SK-N-SH (cell line): ENCODE data around the gene MEIS2. TPM values are rescaled to one million over a fixed set of nuclear protein-coding genes. Genes with fewer than 3 reads are reported as not detected.

ENCODE experiments used
- CTCF ChIA-PET: fragments of 300-600, 350-600 bp; formaldehyde crosslinking; extraction: SDS; loops from one replicate; lab custom pipeline; 2021; lab: Yijun Ruan, JAX
- POLR2A ChIA-PET: fragments of 350-600 bp; sonication (Branson Sonifier 250); formaldehyde crosslinking; extraction: SDS; loops from one replicate; lab custom pipeline; 2020; ENCODE audit warnings: antibody characterized with exemption, inconsistent platforms; lab: Yijun Ruan, JAX
- DNase-seq: peaks from one replicate; pipeline ENCODE4 v3.0.0; 2012
- H2AFZ ChIP-seq: fragments of 200-600 bp; sonication (generic); 2 replicates; pipeline ENCODE4 v1.8.1; 2016; ENCODE audit warnings: antibody characterized with exemption, mild to moderate bottlenecking, low read depth
- H3F3A ChIP-seq: fragments of 200-600 bp; sonication (generic); replicated peaks from 2 replicates; pipeline ENCODE3; 2016; ENCODE audit warnings: antibody characterized with exemption, mild to moderate bottlenecking; ENCODE audit not compliant: insufficient read depth
- H3K27ac ChIP-seq, 2 experiments: fragments of 200-500 bp in 1 of 2; fragments of 200-600 bp in 1 of 2; sonication (Bioruptor generic) in 1 of 2; sonication (generic), shearing (Covaris generic) in 1 of 2; 2 replicates each; pipeline versions ENCODE4 v1.5.1 to v1.6.1; 2014 to 2016; ENCODE audit warnings: low read depth in 2 of 2, inconsistent platforms in 1 of 2, low read length in 1 of 2, mild to moderate bottlenecking in 1 of 2, mixed read lengths in 1 of 2
- H3K27me3 ChIP-seq: fragments of 200-600 bp; sonication (generic), shearing (Covaris generic); 2 replicates; pipeline ENCODE4 v1.6.1; 2016; ENCODE audit warnings: mixed run types; ENCODE audit not compliant: insufficient read depth
- H3K36me3 ChIP-seq, 2 experiments: fragments of 200-500 bp in 1 of 2; fragments of 200-600 bp in 1 of 2; sonication (Bioruptor generic) in 1 of 2; sonication (generic) in 1 of 2; replicated peaks in 1 of 2; 2 replicates each; pipeline versions ENCODE3 to v1.5.1; 2014 to 2016; ENCODE audit warnings: low read length in 1 of 2, mild to moderate bottlenecking in 1 of 2; ENCODE audit not compliant: insufficient read depth in 2 of 2, control insufficient read depth in 1 of 2
- H3K4me1 ChIP-seq, 2 experiments: fragments of 200-500 bp in 1 of 2; fragments of 200-600 bp in 1 of 2; sonication (Bioruptor generic) in 1 of 2; sonication (generic), shearing (Covaris generic) in 1 of 2; 2 replicates each; pipeline versions ENCODE4 v1.5.1 to v1.6.1; 2014 to 2016; ENCODE audit warnings: low read depth in 1 of 2, low read length in 1 of 2, mixed run types in 1 of 2; ENCODE audit not compliant: insufficient read depth in 2 of 2, control insufficient read depth in 1 of 2
- H3K4me2 ChIP-seq: fragments of 200-600 bp; sonication (generic), shearing (Covaris generic); 2 replicates; pipeline ENCODE4 v1.6.1; 2017; ENCODE audit warnings: mixed run types
- H3K4me3 ChIP-seq, 2 experiments: fragments of 200-500 bp in 1 of 2; fragments of 200-600 bp in 1 of 2; sonication (Bioruptor generic) in 1 of 2; sonication (generic), shearing (Covaris generic) in 1 of 2; 2 replicates each; pipeline versions ENCODE4 v1.5.1 to v1.8.1; 2014 to 2016; ENCODE audit warnings: low read depth in 2 of 2, inconsistent platforms in 1 of 2, low read length in 1 of 2, mild to moderate bottlenecking in 1 of 2, mixed read lengths in 1 of 2, moderate library complexity in 1 of 2
- H3K79me2 ChIP-seq: fragments of 200-600 bp; sonication (generic); 2 replicates; pipeline ENCODE4 v1.8.1; 2017; ENCODE audit warnings: mild to moderate bottlenecking; ENCODE audit not compliant: insufficient read depth
- H3K9ac ChIP-seq: fragments of 200-600 bp; sonication (generic); 2 replicates; pipeline ENCODE4 v1.6.1; 2017; ENCODE audit warnings: mixed run types
- H3K9me2 ChIP-seq: fragments of 200-600 bp; sonication (generic); 2 replicates; pipeline ENCODE4 v1.6.1; 2017; ENCODE audit warnings: mixed run types
- H3K9me3 ChIP-seq: fragments of 200-600 bp; sonication (generic); 2 replicates; pipeline ENCODE4 v1.6.1; 2017; ENCODE audit warnings: mixed run types, mild to moderate bottlenecking, moderate library complexity
- H4K20me1 ChIP-seq: fragments of 200-600 bp; sonication (generic); 2 replicates; pipeline ENCODE4 v1.6.1; 2017; ENCODE audit warnings: mild to moderate bottlenecking, mixed run types; ENCODE audit not compliant: insufficient read depth
- ELF1 ChIP-seq: IDR thresholded peaks from 2 replicates; pipeline ENCODE4 v1.4.0; 2012
- EP300 ChIP-seq, 2 experiments: IDR thresholded peaks; 2 replicates each; pipeline versions ENCODE4 v1.4.0 to v1.6.1; 2012; ENCODE audit warnings: borderline replicate concordance in 1 of 2, low read depth in 1 of 2, low read length in 1 of 2
- EZH2phosphoT487 ChIP-seq: fragments of 200-600 bp; sonication (generic); IDR thresholded peaks from 2 replicates; pipeline ENCODE4 v1.6.1; 2017; ENCODE audit warnings: low read depth, mixed run types, mild to moderate bottlenecking, antibody characterized with exemption, moderate library complexity, borderline replicate concordance
- FOSL2 ChIP-seq: IDR thresholded peaks from 2 replicates; pipeline ENCODE4 v1.4.0; 2012; ENCODE audit warnings: low read depth, mild to moderate bottlenecking, moderate library complexity, borderline replicate concordance
- FOXJ3 ChIP-seq: sonication (generic); formaldehyde crosslinking; IDR thresholded peaks from 2 replicates; pipeline ENCODE4 v1.5.1; 2020; ENCODE audit warnings: mild to moderate bottlenecking, missing genetic modification reagents
- GABPA ChIP-seq: IDR thresholded peaks from 2 replicates; pipeline ENCODE4 v1.4.0; 2012; ENCODE audit warnings: low read depth, mild to moderate bottlenecking
- GATA2 ChIP-seq: sonication (generic); formaldehyde crosslinking; IDR thresholded peaks from 2 replicates; pipeline ENCODE4 v1.5.0; 2020; ENCODE audit warnings: mild to moderate bottlenecking, missing genetic modification reagents
- JUND ChIP-seq: IDR thresholded peaks from 2 replicates; pipeline ENCODE4 v1.4.0; 2012
- RAD21 ChIP-seq: IDR thresholded peaks from 2 replicates; pipeline ENCODE4 v1.6.1; 2012; ENCODE audit warnings: mild to moderate bottlenecking, low read length
- RCOR1 ChIP-seq: fragments of 150-350 bp; IDR thresholded peaks from 2 replicates; pipeline ENCODE4 v1.6.1; 2017; ENCODE audit warnings: antibody characterized with exemption, low read length
- SIN3A ChIP-seq: IDR thresholded peaks from 2 replicates; pipeline ENCODE4 v1.6.1; 2012; ENCODE audit warnings: low read depth, mild to moderate bottlenecking, low read length, moderate library complexity, borderline replicate concordance
- SMC3 ChIP-seq: IDR thresholded peaks from 2 replicates; pipeline ENCODE4 v1.6.1; 2012; ENCODE audit warnings: low read depth, low read length, improper control_type of control experiment
- TAF1 ChIP-seq: IDR thresholded peaks from 2 replicates; pipeline ENCODE4 v1.6.1; 2012; ENCODE audit warnings: low read depth, mild to moderate bottlenecking, low read length, moderate library complexity, borderline replicate concordance
- TCF12 ChIP-seq: IDR thresholded peaks from 2 replicates; pipeline ENCODE4 v1.4.0; 2012
- YY1 ChIP-seq: IDR thresholded peaks from 2 replicates; pipeline ENCODE4 v1.4.0; 2012; ENCODE audit warnings: low read depth, mild to moderate bottlenecking
- WGBS: methylation state at CpG from one replicate; pipeline ENCODE4 v1.1.6; 2017; ENCODE audit warnings: low lambda C conversion rate; 5-methylcytosine and 5-hydroxymethylcytosine counted together
- polyA plus RNA-seq, 3 experiments: library from polyadenylated mRNA; depleted of rRNA; stranded (reverse); fragments of >200 nt; gene quantifications; 2 replicates each; pipeline ENCODE4 v1.2.3, GENCODE V29; 2012
- TF ChIP-seq, protein P1 (sequence below): fragments of 200-600 bp; sonication (generic); IDR thresholded peaks from 2 replicates; pipeline ENCODE4 v1.6.1; 2017; ENCODE audit warnings: antibody characterized with exemption, mild to moderate bottlenecking, moderate library complexity
- TF ChIP-seq, protein P2 (sequence below): IDR thresholded peaks from 2 replicates; pipeline ENCODE4; 2012
- TF ChIP-seq, protein P3 (sequence below): IDR thresholded peaks from 2 replicates; pipeline ENCODE4 v1.6.1; 2012; ENCODE audit warnings: mild to moderate bottlenecking, low read depth, low read length, moderate library complexity

Gene MEIS2
- polyA plus RNA-seq, 1 of the 3 experiments (the other 2 are of a cell fraction): 146 TPM

DNA sequence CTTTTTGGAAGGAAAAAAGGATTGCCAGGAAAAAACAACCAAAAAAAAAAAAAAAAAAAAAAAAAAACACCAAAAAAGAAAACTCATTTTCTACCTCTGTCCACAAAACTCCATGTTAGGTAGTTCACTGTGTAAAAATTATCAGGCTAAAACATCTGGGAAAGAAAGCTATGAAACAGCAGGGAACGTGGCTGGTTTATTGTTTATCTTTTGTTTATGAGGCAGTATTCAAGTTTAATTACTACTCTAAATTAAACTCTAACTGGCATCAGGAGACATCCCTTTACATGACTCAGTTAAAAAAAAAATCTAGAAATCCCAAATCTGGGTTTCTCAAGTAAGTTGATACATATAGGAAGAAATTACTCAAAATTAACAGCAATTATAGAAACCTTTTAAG lies 21.8 kb downstream of the MEIS2 start:
- peaks cover 32 to 70% of the 10 kb centered on the region in 2 experiments; a peak in 3 of 4 replicates for H3K4me1 ChIP-seq
- H3K4me2 ChIP-seq: no peak overlapping the region
- H3F3A ChIP-seq: peaks cover 21% of the 10 kb centered on the region
- 42% methylated on average over 1 of the region's 1 CpG for WGBS
- DNase-seq: no peak
- H3K9me2 ChIP-seq: no peaks in the 10 kb centered on the region
- H3K27me3 ChIP-seq: no peaks in the 10 kb centered on the region
- H4K20me1 ChIP-seq: peaks cover 41% of the 10 kb centered on the region; the same call in 1 of the 2 replicates
- H3K9me3 ChIP-seq: no peaks in the 10 kb centered on the region
- TF ChIP-seq, protein P1, sequence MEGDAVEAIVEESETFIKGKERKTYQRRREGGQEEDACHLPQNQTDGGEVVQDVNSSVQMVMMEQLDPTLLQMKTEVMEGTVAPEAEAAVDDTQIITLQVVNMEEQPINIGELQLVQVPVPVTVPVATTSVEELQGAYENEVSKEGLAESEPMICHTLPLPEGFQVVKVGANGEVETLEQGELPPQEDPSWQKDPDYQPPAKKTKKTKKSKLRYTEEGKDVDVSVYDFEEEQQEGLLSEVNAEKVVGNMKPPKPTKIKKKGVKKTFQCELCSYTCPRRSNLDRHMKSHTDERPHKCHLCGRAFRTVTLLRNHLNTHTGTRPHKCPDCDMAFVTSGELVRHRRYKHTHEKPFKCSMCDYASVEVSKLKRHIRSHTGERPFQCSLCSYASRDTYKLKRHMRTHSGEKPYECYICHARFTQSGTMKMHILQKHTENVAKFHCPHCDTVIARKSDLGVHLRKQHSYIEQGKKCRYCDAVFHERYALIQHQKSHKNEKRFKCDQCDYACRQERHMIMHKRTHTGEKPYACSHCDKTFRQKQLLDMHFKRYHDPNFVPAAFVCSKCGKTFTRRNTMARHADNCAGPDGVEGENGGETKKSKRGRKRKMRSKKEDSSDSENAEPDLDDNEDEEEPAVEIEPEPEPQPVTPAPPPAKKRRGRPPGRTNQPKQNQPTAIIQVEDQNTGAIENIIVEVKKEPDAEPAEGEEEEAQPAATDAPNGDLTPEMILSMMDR: no peak
- TF ChIP-seq GATA2 (CRISPR knock-in tag) (no peak), EP300 (IDR thresholded peaks at IDR 0.05; ENCODE audit: borderline replicate concordance in 1 of 2, low read depth in 1 of 2, low read length in 1 of 2) (no peak), ELF1 (no peak), FOSL2 (no peak), TAF1 (no peak), SIN3A (no peak), GABPA (no peak), RCOR1 (no peak), FOXJ3 (CRISPR knock-in tag) (no peak), RAD21 (no peak)
- TF ChIP-seq, protein P2, sequence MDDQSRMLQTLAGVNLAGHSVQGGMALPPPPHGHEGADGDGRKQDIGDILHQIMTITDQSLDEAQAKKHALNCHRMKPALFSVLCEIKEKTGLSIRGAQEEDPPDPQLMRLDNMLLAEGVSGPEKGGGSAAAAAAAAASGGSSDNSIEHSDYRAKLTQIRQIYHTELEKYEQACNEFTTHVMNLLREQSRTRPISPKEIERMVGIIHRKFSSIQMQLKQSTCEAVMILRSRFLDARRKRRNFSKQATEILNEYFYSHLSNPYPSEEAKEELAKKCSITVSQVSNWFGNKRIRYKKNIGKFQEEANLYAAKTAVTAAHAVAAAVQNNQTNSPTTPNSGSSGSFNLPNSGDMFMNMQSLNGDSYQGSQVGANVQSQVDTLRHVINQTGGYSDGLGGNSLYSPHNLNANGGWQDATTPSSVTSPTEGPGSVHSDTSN: no peak
- POLR2A ChIA-PET: interaction anchor here (1.1 to 1.3 kb wide), 3 partner anchors 17 to 23 kb away, joined by 4 read pairs; no protein-coding TSS in a partner anchor
- H3K9ac ChIP-seq: no peak overlapping the region
- H2AFZ ChIP-seq: no peak overlapping the region
- H3K27ac ChIP-seq: peak overlapping the region; percentile 68 to 73; a peak in 3 of 4 replicates
- peaks cover 83 to 100% of the 10 kb centered on the region in 2 experiments for H3K36me3 ChIP-seq
- no peak overlapping the region for H3K4me3 ChIP-seq
- peaks cover 97% of the 10 kb centered on the region for H3K79me2 ChIP-seq
- CTCF ChIA-PET: interaction anchor here (1.0 to 1.6 kb wide), 2 partner anchors 18 to 23 kb away, joined by 3 read pairs; no protein-coding TSS in a partner anchor

DNA sequence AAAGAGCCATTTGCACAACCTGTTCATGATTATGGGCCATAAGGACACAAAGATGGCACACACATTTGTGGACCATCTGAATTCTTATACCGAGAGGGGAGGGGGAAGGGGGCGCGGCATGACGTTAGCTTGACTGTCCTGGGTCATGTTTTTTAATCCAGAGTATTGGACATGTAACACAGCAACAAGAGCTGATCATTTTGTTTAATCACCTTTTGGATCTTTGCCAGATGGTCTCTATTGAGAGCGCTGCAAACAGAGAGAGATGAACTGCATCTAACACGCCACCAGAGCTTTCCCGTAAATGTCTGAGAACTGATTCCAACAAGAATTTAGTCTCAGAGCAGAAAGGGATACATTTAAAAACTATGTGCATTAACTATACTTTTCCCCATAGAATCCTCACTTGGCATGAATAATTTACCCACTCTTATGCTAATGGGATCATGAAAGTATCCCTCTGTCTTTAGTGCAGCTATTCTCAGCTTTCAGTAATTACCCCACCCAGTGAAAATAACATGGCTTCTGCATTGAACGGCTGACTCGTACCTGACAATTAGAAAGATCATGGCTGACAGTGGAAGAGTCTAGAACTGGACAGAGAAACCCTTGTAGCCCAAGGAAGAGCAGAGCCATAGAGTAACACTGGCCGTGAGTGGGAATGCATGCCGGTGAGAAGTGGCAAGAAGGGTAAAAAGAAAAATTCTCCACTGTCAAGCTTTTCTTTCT lies 22.6 kb downstream of the MEIS2 start:
- Histone ChIP-seq H3K4me1 (peaks cover 24 to 63% of the 10 kb centered on the region in 2 experiments; a peak in 3 of 4 replicates), H3K36me3 (peaks cover 83 to 100% of the 10 kb centered on the region in 2 experiments), H3K4me2 (no peak overlapping the region), H3K4me3 (no peak overlapping the region), H3K27ac (peak overlapping the region; percentile 68 to 73), H3K27me3 (no peaks in the 10 kb centered on the region), H3K9me3 (no peaks in the 10 kb centered on the region), H3K79me2 (peaks cover 97% of the 10 kb centered on the region), H4K20me1 (peaks cover 49% of the 10 kb centered on the region), H3K9me2 (no peaks in the 10 kb centered on the region), H3F3A (peaks cover 21% of the 10 kb centered on the region), H2AFZ (no peak overlapping the region), H3K9ac (no peak overlapping the region)
- no peak for DNase-seq
- ChIA-PET POLR2A (interaction anchor here (0.7 to 1.1 kb wide), 3 partner anchors 8 to 23 kb away, joined by 3 to 4 read pairs (median 3); no protein-coding TSS in a partner anchor), CTCF (interaction anchor here (1.0 to 1.6 kb wide), 3 partner anchors 12 to 36 kb away, joined by 3 read pairs; no protein-coding TSS in a partner anchor)
- WGBS: 78% methylated on average over 11 of the region's 11 CpGs
- TF ChIP-seq YY1: no peak
- no peak for TF ChIP-seq JUND
- TF ChIP-seq, protein P3, sequence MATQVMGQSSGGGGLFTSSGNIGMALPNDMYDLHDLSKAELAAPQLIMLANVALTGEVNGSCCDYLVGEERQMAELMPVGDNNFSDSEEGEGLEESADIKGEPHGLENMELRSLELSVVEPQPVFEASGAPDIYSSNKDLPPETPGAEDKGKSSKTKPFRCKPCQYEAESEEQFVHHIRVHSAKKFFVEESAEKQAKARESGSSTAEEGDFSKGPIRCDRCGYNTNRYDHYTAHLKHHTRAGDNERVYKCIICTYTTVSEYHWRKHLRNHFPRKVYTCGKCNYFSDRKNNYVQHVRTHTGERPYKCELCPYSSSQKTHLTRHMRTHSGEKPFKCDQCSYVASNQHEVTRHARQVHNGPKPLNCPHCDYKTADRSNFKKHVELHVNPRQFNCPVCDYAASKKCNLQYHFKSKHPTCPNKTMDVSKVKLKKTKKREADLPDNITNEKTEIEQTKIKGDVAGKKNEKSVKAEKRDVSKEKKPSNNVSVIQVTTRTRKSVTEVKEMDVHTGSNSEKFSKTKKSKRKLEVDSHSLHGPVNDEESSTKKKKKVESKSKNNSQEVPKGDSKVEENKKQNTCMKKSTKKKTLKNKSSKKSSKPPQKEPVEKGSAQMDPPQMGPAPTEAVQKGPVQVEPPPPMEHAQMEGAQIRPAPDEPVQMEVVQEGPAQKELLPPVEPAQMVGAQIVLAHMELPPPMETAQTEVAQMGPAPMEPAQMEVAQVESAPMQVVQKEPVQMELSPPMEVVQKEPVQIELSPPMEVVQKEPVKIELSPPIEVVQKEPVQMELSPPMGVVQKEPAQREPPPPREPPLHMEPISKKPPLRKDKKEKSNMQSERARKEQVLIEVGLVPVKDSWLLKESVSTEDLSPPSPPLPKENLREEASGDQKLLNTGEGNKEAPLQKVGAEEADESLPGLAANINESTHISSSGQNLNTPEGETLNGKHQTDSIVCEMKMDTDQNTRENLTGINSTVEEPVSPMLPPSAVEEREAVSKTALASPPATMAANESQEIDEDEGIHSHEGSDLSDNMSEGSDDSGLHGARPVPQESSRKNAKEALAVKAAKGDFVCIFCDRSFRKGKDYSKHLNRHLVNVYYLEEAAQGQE: no peak
- TF ChIP-seq EZH2phosphoT487: no peak
- TF ChIP-seq TCF12: no peak
- TF ChIP-seq FOSL2: no peak
- TF ChIP-seq SMC3: no peak
